Fibroblast of lung (primary cell): ENCODE measurements around the gene PCSK9. TPM values are rescaled to one million over a fixed set of nuclear protein-coding genes. Genes with fewer than 3 reads are reported as not detected.

Source experiments
- DNase-seq, 2 donors: peaks; one replicate each; pipeline versions ENCODE4 v3.0.0 to v3.0.0-alpha.2; 2010; ENCODE audit warnings: low read depth in 2 of 2
- H2AFZ ChIP-seq: 2 replicates; pipeline ENCODE4 v1.5.1; 2012; ENCODE audit warnings: low read length, control low read depth, inconsistent platforms
- H3K27ac ChIP-seq: 2 replicates; pipeline ENCODE4 v1.5.1; 2011; ENCODE audit warnings: low read length, control low read depth; ENCODE audit not compliant: insufficient read depth
- H3K27me3 ChIP-seq: 2 replicates; pipeline ENCODE4 v1.5.1; 2011; ENCODE audit warnings: mild to moderate bottlenecking, low read length; ENCODE audit not compliant: control insufficient read depth, insufficient read depth
- H3K36me3 ChIP-seq: 2 replicates; pipeline ENCODE4 v1.5.1; 2011; ENCODE audit warnings: low read length; ENCODE audit not compliant: control insufficient read depth, insufficient read depth
- H3K4me1 ChIP-seq: 2 replicates; pipeline ENCODE4 v1.5.1; 2011; ENCODE audit warnings: low read length; ENCODE audit not compliant: control insufficient read depth, insufficient read depth; ENCODE audit errors: extremely low read depth
- H3K4me2 ChIP-seq: 2 replicates; pipeline ENCODE4 v1.5.1; 2011; ENCODE audit warnings: low read length, control low read depth; ENCODE audit not compliant: insufficient read depth; ENCODE audit errors: extremely low read depth
- H3K4me3 ChIP-seq, 4 experiments: fragments of 200-600 bp in 1 of 4; sonication (generic) in 1 of 4; replicated peaks in 1 of 4; 2 replicates each; pipeline ENCODE4 v1.5.1; 2011 to 2016; ENCODE audit warnings: low read length in 4 of 4, low read depth in 3 of 4, mild to moderate bottlenecking in 3 of 4, control low read depth in 2 of 4, inconsistent platforms in 1 of 4, mixed read lengths in 1 of 4; ENCODE audit not compliant: insufficient read depth in 1 of 4; ENCODE audit errors: control extremely low read depth in 1 of 4
- H3K79me2 ChIP-seq: 2 replicates; pipeline ENCODE4 v1.5.1; 2012; ENCODE audit warnings: mild to moderate bottlenecking, low read length, inconsistent platforms; ENCODE audit not compliant: control insufficient read depth, insufficient read depth
- H3K9ac ChIP-seq: 2 replicates; pipeline ENCODE4 v1.5.1; 2011; ENCODE audit warnings: mild to moderate bottlenecking, low read length, control low read depth; ENCODE audit not compliant: insufficient read depth
- H3K9me3 ChIP-seq: 2 replicates; pipeline ENCODE4 v1.5.1; 2012; ENCODE audit warnings: low read depth, low read length; ENCODE audit not compliant: control insufficient read depth, insufficient read depth
- H4K20me1 ChIP-seq: 2 replicates; pipeline ENCODE4 v1.5.1; 2011; ENCODE audit warnings: low read length; ENCODE audit not compliant: control insufficient read depth, insufficient read depth; ENCODE audit errors: extremely low read depth
- CTCF ChIP-seq, 2 donors: IDR thresholded peaks in 1 of 2; conservative IDR thresholded peaks in 1 of 2; 1 replicate in 1 of 2; 2 replicates in 1 of 2; pipeline ENCODE4 v1.5.1; 2011 to 2012; ENCODE audit warnings: low read length in 2 of 2, control low read depth in 1 of 2, inconsistent platforms in 1 of 2, low read depth in 1 of 2, mild to moderate bottlenecking in 1 of 2
- EZH2 ChIP-seq: IDR thresholded peaks from 2 replicates; pipeline ENCODE4 v1.5.1; 2012; ENCODE audit warnings: low read length, control low read depth, mild to moderate bottlenecking; ENCODE audit errors: missing control alignments
- polyA plus RNA-seq, 2 donors: library from polyadenylated mRNA; depleted of rRNA in 1 of 2; stranded (reverse) in 1 of 2; unstranded in 1 of 2; fragments of >200 nt; gene quantifications; 2 replicates each; pipeline ENCODE4 v1.2.1, GENCODE V29; 2011 to 2012; ENCODE audit warnings: missing spikeins in 1 of 2
- total RNA-seq: library from RNA; depleted of rRNA; stranded (reverse); fragments of >200 nt; gene quantifications from 2 replicates; pipeline ENCODE4 v1.2.1, GENCODE V29; 2014

Gene PCSK9
- total and polyA plus RNA-seq, 2 donors (not counting 1 experiment from before 2014, with no cell fraction given) = 0.70 to 2.0 TPM

GRCh38 chr1:54995013-54995760, 44.2 kb upstream of the PCSK9 start:
- H3K36me3 ChIP-seq = no peaks in the 10 kb centered on the region
- H3K9ac ChIP-seq = no peak overlapping the region
- no peak for DNase-seq
- H3K27me3 ChIP-seq = peaks cover 42% of the 10 kb centered on the region
- H3K9me3 ChIP-seq = no peaks in the 10 kb centered on the region
- H2AFZ ChIP-seq = no peak overlapping the region
- H3K79me2 ChIP-seq = no peaks in the 10 kb centered on the region
- no peak overlapping the region for H3K4me2 ChIP-seq
- TF ChIP-seq CTCF (conservative IDR thresholded peaks at IDR 0.05 in 1 of 2, IDR thresholded peaks at IDR 0.05 in 1 of 2; ENCODE audit: low read depth in 1 of 2, low read length in 2 of 2) = no peak
- TF ChIP-seq EZH2 = no peak
- no peak overlapping the region for H3K27ac ChIP-seq
- peaks cover 2% of the 10 kb centered on the region for H3K4me1 ChIP-seq
- no peaks in the 10 kb centered on the region for H4K20me1 ChIP-seq
- no peak overlapping the region for H3K4me3 ChIP-seq

- no peaks in the 10 kb centered on the region for H3K79me2 ChIP-seq
- no peak overlapping the region for H3K4me2 ChIP-seq
- no peaks in the 10 kb centered on the region for H3K9me3 ChIP-seq
- no peak overlapping the region for H3K27ac ChIP-seq
- H3K9ac ChIP-seq = no peak overlapping the region
- no peaks in the 10 kb centered on the region for H3K36me3 ChIP-seq
- H2AFZ ChIP-seq = no peak overlapping the region
- peaks cover 2% of the 10 kb centered on the region for H3K4me1 ChIP-seq
- peaks cover 41% of the 10 kb centered on the region for H3K27me3 ChIP-seq
- no peak overlapping the region for H3K4me3 ChIP-seq
- DNase-seq = no peak
- H4K20me1 ChIP-seq = no peaks in the 10 kb centered on the region
- TF ChIP-seq CTCF (conservative IDR thresholded peaks at IDR 0.05 in 1 of 2, IDR thresholded peaks at IDR 0.05 in 1 of 2; ENCODE audit: low read depth in 1 of 2, low read length in 2 of 2) = no peak
- TF ChIP-seq EZH2 = no peak
Observed at GRCh38 chr1:54995835-54996234, 43.5 kb upstream of the PCSK9 start.

GRCh38 chr1:54996359-54996868, 42.9 kb upstream of the PCSK9 start:
- no peak overlapping the region for H3K4me2 ChIP-seq

More at GRCh38 chr1:54996359-54996868, 42.9 kb upstream of the PCSK9 start:
- Histone ChIP-seq H3K9ac (no peak overlapping the region), H3K79me2 (no peaks in the 10 kb centered on the region), H3K27me3 (peaks cover 45% of the 10 kb centered on the region), H3K27ac (no peak overlapping the region), H3K9me3 (no peaks in the 10 kb centered on the region), H3K36me3 (no peaks in the 10 kb centered on the region), H3K4me3 (no peak overlapping the region), H3K4me1 (peaks cover 2% of the 10 kb centered on the region), H4K20me1 (no peaks in the 10 kb centered on the region), H2AFZ (no peak overlapping the region)
- DNase-seq = peak; percentile 38 to 56
- peak; percentile 66 to 74 for TF ChIP-seq CTCF (conservative IDR thresholded peaks at IDR 0.05 in 1 of 2, IDR thresholded peaks at IDR 0.05 in 1 of 2; ENCODE audit: low read depth in 1 of 2, low read length in 2 of 2)
- TF ChIP-seq EZH2 = no peak
